K562 (cell line): ENCODE measurements around the gene SLC1A3.

Experiments
- EP300 ChIP-seq: IDR thresholded peaks from 2 replicates; pipeline ENCODE4 v1.6.1; 2012; ENCODE audit warnings: low read length, improper control_type of control experiment
- FOXA1 ChIP-seq: fragments of 450-650 bp; IDR thresholded peaks from 2 replicates; pipeline ENCODE4 v1.6.1; 2016; ENCODE audit warnings: mild to moderate bottlenecking, borderline replicate concordance
- KAT8 ChIP-seq: fragments of 450-650 bp; IDR thresholded peaks from 2 replicates; pipeline ENCODE4 v1.6.1; 2016; ENCODE audit warnings: low read depth, mild to moderate bottlenecking
- NR2C1 ChIP-seq, 2 experiments: fragments of 450-650 bp; IDR thresholded peaks; 2 replicates each; pipeline ENCODE4 v1.6.1; 2017; ENCODE audit warnings: mild to moderate bottlenecking in 2 of 2, antibody characterized with exemption in 1 of 2, inconsistent platforms in 1 of 2, missing compliant biosample characterization in 1 of 2, missing genetic modification characterization in 1 of 2
- TARDBP ChIP-seq: fragments of 450-650 bp; IDR thresholded peaks from 2 replicates; pipeline ENCODE4 v1.6.1; 2016
- ZBTB1 ChIP-seq: sonication (generic); formaldehyde crosslinking; IDR thresholded peaks from 2 replicates; pipeline ENCODE4 v1.8.1; 2023; ENCODE audit warnings: missing genetic modification reagents, low read depth, mild to moderate bottlenecking, borderline replicate concordance
- ZFX ChIP-seq: sonication (generic); formaldehyde crosslinking; IDR thresholded peaks from 2 replicates; pipeline ENCODE4 v1.8.0; 2022; ENCODE audit warnings: mild to moderate bottlenecking, missing genetic modification reagents, moderate library complexity
- ZNF274 ChIP-seq: IDR thresholded peaks from 2 replicates; pipeline ENCODE4 v1.6.1; 2011; ENCODE audit warnings: low read depth, mild to moderate bottlenecking, low read length, moderate library complexity, borderline replicate concordance
- ZNF384 ChIP-seq: IDR thresholded peaks from 2 replicates; pipeline ENCODE4 v1.6.1; 2012; ENCODE audit warnings: low read depth, low read length, improper control_type of control experiment
- ZNF830 ChIP-seq: fragments of 250-450 bp; sonication (Bioruptor Pico); IDR thresholded peaks from 2 replicates; pipeline ENCODE4 v1.5.0; 2021; ENCODE audit warnings: mild to moderate bottlenecking
- TF ChIP-seq, protein P1 (sequence below), 3 experiments: IDR thresholded peaks in 2 of 3; conservative IDR thresholded peaks in 1 of 3; 2 replicates each; pipeline ENCODE4 v1.5.1; 2011 to 2012; ENCODE audit warnings: low read length in 3 of 3, mild to moderate bottlenecking in 3 of 3, control low read depth in 2 of 3, improper control_type of control experiment in 1 of 3, inconsistent platforms in 1 of 3, low read depth in 1 of 3, mixed read lengths in 1 of 3, moderate library complexity in 1 of 3; ENCODE audit not compliant: insufficient read depth in 2 of 3
- TF ChIP-seq, protein P2 (sequence below): fragments of 250-450 bp; sonication (Bioruptor Pico); IDR thresholded peaks from 2 replicates; pipeline ENCODE4 v1.4.0; 2020
- TF ChIP-seq, protein P3 (sequence below), 2 experiments: fragments of 450-650 bp in 1 of 2; IDR thresholded peaks; 2 replicates each; pipeline ENCODE4 v1.6.1; 2011 to 2017; ENCODE audit warnings: low read depth in 2 of 2, antibody characterized with exemption in 1 of 2, borderline replicate concordance in 1 of 2, low read length in 1 of 2, mild to moderate bottlenecking in 1 of 2, mixed read lengths in 1 of 2; ENCODE audit not compliant: control insufficient read depth in 1 of 2
- TF ChIP-seq, protein P4 (sequence below): fragments of 450-650 bp; IDR thresholded peaks from 2 replicates; pipeline ENCODE4 v1.6.1; 2018; ENCODE audit not compliant: partially characterized antibody

DNA sequence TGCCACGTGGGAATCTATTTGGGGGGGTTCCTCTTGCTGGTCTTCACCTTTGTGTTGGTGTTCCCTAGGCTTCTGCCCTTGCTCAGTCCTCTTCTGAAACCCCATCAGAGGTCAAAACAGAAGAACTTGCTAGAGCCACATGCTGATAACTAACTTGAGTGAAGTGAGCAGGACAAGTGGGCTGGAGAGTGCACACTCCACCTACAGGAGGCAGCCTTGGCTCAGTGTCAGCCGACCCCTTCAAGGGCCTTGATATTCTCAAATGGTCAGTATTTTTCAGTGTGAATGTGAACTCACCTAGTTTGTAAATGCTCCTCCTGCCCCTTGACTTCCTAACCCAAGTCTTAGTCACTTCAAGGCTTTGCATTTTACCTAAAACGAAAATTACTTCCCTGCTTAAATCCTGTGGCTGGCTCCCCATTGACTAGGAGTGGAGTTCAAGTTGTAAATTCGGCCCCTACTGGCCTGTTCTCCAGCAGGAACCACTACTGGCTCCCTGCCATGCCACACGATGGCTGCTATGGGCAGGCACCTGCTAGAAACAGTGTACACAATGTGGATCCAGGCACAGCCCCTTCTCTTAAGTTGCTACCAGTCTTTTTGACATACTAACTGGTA is 3.6 kb upstream of the SLC1A3 start:
- no peak for TF ChIP-seq KAT8
- TF ChIP-seq NR2C1 (IDR thresholded peaks at IDR 0.05), result no peak
- TF ChIP-seq NR2C1 (tag; IDR thresholded peaks at IDR 0.05), result no peak
- TF ChIP-seq, protein P1, sequence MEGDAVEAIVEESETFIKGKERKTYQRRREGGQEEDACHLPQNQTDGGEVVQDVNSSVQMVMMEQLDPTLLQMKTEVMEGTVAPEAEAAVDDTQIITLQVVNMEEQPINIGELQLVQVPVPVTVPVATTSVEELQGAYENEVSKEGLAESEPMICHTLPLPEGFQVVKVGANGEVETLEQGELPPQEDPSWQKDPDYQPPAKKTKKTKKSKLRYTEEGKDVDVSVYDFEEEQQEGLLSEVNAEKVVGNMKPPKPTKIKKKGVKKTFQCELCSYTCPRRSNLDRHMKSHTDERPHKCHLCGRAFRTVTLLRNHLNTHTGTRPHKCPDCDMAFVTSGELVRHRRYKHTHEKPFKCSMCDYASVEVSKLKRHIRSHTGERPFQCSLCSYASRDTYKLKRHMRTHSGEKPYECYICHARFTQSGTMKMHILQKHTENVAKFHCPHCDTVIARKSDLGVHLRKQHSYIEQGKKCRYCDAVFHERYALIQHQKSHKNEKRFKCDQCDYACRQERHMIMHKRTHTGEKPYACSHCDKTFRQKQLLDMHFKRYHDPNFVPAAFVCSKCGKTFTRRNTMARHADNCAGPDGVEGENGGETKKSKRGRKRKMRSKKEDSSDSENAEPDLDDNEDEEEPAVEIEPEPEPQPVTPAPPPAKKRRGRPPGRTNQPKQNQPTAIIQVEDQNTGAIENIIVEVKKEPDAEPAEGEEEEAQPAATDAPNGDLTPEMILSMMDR (IDR thresholded peaks at IDR 0.05 in 2 of 3, conservative IDR thresholded peaks at IDR 0.05 in 1 of 3; ENCODE audit: insufficient read depth in 2 of 3, low read depth in 1 of 3, low read length in 3 of 3), result peak; percentile 19 to 44 (median 38); a peak in 4 of 6 replicates
- TF ChIP-seq, protein P2, sequence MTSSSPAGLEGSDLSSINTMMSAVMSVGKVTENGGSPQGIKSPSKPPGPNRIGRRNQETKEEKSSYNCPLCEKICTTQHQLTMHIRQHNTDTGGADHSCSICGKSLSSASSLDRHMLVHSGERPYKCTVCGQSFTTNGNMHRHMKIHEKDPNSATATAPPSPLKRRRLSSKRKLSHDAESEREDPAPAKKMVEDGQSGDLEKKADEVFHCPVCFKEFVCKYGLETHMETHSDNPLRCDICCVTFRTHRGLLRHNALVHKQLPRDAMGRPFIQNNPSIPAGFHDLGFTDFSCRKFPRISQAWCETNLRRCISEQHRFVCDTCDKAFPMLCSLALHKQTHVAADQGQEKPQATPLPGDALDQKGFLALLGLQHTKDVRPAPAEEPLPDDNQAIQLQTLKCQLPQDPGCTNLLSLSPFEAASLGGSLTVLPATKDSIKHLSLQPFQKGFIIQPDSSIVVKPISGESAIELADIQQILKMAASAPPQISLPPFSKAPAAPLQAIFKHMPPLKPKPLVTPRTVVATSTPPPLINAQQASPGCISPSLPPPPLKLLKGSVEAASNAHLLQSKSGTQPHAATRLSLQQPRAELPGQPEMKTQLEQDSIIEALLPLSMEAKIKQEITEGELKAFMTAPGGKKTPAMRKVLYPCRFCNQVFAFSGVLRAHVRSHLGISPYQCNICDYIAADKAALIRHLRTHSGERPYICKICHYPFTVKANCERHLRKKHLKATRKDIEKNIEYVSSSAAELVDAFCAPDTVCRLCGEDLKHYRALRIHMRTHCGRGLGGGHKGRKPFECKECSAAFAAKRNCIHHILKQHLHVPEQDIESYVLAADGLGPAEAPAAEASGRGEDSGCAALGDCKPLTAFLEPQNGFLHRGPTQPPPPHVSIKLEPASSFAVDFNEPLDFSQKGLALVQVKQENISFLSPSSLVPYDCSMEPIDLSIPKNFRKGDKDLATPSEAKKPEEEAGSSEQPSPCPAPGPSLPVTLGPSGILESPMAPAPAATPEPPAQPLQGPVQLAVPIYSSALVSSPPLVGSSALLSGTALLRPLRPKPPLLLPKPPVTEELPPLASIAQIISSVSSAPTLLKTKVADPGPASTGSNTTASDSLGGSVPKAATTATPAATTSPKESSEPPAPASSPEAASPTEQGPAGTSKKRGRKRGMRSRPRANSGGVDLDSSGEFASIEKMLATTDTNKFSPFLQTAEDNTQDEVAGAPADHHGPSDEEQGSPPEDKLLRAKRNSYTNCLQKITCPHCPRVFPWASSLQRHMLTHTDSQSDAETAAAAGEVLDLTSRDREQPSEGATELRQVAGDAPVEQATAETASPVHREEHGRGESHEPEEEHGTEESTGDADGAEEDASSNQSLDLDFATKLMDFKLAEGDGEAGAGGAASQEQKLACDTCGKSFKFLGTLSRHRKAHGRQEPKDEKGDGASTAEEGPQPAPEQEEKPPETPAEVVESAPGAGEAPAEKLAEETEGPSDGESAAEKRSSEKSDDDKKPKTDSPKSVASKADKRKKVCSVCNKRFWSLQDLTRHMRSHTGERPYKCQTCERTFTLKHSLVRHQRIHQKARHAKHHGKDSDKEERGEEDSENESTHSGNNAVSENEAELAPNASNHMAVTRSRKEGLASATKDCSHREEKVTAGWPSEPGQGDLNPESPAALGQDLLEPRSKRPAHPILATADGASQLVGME (CRISPR knock-in tag), result no peak
- no peak for TF ChIP-seq FOXA1
- TF ChIP-seq TARDBP, result no peak
- TF ChIP-seq ZNF274, result no peak
- TF ChIP-seq, protein P3, sequence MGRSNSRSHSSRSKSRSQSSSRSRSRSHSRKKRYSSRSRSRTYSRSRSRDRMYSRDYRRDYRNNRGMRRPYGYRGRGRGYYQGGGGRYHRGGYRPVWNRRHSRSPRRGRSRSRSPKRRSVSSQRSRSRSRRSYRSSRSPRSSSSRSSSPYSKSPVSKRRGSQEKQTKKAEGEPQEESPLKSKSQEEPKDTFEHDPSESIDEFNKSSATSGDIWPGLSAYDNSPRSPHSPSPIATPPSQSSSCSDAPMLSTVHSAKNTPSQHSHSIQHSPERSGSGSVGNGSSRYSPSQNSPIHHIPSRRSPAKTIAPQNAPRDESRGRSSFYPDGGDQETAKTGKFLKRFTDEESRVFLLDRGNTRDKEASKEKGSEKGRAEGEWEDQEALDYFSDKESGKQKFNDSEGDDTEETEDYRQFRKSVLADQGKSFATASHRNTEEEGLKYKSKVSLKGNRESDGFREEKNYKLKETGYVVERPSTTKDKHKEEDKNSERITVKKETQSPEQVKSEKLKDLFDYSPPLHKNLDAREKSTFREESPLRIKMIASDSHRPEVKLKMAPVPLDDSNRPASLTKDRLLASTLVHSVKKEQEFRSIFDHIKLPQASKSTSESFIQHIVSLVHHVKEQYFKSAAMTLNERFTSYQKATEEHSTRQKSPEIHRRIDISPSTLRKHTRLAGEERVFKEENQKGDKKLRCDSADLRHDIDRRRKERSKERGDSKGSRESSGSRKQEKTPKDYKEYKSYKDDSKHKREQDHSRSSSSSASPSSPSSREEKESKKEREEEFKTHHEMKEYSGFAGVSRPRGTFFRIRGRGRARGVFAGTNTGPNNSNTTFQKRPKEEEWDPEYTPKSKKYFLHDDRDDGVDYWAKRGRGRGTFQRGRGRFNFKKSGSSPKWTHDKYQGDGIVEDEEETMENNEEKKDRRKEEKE (IDR thresholded peaks at IDR 0.05; ENCODE audit: borderline replicate concordance in 1 of 2, control insufficient read depth in 1 of 2, low read depth in 2 of 2, low read length in 1 of 2), result no peak
- TF ChIP-seq, protein P4, sequence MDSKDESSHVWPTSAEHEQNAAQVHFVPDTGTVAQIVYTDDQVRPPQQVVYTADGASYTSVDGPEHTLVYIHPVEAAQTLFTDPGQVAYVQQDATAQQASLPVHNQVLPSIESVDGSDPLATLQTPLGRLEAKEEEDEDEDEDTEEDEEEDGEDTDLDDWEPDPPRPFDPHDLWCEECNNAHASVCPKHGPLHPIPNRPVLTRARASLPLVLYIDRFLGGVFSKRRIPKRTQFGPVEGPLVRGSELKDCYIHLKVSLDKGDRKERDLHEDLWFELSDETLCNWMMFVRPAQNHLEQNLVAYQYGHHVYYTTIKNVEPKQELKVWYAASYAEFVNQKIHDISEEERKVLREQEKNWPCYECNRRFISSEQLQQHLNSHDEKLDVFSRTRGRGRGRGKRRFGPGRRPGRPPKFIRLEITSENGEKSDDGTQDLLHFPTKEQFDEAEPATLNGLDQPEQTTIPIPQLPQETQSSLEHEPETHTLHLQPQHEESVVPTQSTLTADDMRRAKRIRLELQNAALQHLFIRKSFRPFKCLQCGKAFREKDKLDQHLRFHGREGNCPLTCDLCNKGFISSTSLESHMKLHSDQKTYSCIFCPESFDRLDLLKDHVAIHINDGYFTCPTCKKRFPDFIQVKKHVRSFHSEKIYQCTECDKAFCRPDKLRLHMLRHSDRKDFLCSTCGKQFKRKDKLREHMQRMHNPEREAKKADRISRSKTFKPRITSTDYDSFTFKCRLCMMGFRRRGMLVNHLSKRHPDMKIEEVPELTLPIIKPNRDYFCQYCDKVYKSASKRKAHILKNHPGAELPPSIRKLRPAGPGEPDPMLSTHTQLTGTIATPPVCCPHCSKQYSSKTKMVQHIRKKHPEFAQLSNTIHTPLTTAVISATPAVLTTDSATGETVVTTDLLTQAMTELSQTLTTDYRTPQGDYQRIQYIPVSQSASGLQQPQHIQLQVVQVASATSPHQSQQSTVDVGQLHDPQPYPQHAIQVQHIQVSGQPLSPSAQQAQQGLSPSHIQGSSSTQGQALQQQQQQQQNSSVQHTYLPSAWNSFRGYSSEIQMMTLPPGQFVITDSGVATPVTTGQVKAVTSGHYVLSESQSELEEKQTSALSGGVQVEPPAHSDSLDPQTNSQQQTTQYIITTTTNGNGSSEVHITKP, result no peak
- TF ChIP-seq ZNF830 (CRISPR knock-in tag), result no peak
- no peak for TF ChIP-seq ZNF384
- no peak for TF ChIP-seq ZBTB1 (CRISPR knock-in tag)
- no peak for TF ChIP-seq EP300
- no peak for TF ChIP-seq ZFX
